GM12878 (cell line): ENCODE results near the gene WDR86. TPM values are rescaled to one million over a fixed set of nuclear protein-coding genes. Genes with fewer than 3 reads are reported as not detected.

Experiments
- ATF7 ChIP-seq: fragments of 450-650 bp; IDR thresholded peaks from 2 replicates; pipeline ENCODE4 v1.6.1; 2016; ENCODE audit warnings: low read depth, mild to moderate bottlenecking
- BRCA1 ChIP-seq: IDR thresholded peaks from 2 replicates; pipeline ENCODE4 v1.6.1; 2011; ENCODE audit warnings: low read depth, low read length, improper control_type of control experiment
- E4F1 ChIP-seq: fragments of 450-650 bp; IDR thresholded peaks from 2 replicates; pipeline ENCODE4 v1.6.1; 2018; ENCODE audit warnings: borderline replicate concordance, mild to moderate bottlenecking; ENCODE audit not compliant: partially characterized antibody
- FOS ChIP-seq: IDR thresholded peaks from 3 replicates; pipeline ENCODE4 v1.6.1; 2011; ENCODE audit warnings: borderline replicate concordance; ENCODE audit not compliant: insufficient read length; ENCODE audit errors: extremely low read depth
- NFXL1 ChIP-seq: fragments of 450-650 bp; IDR thresholded peaks from 2 replicates; pipeline ENCODE4 v1.6.1; 2017; ENCODE audit warnings: antibody characterized with exemption, mild to moderate bottlenecking, borderline replicate concordance
- TARDBP ChIP-seq: IDR thresholded peaks from 2 replicates; pipeline ENCODE4 v1.6.1; 2016; ENCODE audit warnings: borderline replicate concordance
- ZZZ3 ChIP-seq: IDR thresholded peaks from 2 replicates; pipeline ENCODE4 v1.6.1; 2011; ENCODE audit warnings: low read depth; ENCODE audit not compliant: control insufficient read depth, insufficient read length
- polyA plus RNA-seq, 11 experiments: library from polyadenylated mRNA; depleted of rRNA in 4 of 11; unstranded in 6 of 11; stranded (reverse) in 5 of 11; fragments of >200 nt; fragmentation: Nextera tagmentation in 4 of 11; fragmentation: Illumina TruSeq in 1 of 11; extraction: Ambion mirVana in 4 of 11; extraction: Trizol in 1 of 11; gene quantifications; 1 replicate in 1 of 11; 2 replicates in 10 of 11; pipeline versions ENCODE4 v1.2.1 to v1.2.3, GENCODE V29; 2011 to 2016; ENCODE audit warnings: inconsistent platforms in 2 of 11, missing spikeins in 2 of 11, low read depth in 1 of 11
- total RNA-seq, 4 experiments: library from RNA; depleted of rRNA in 3 of 4; stranded (reverse); fragments of >200 nt in 3 of 4; fragmentation: Illumina TruSeq in 1 of 4; extraction: Trizol in 1 of 4; gene quantifications; 2 replicates each; pipeline versions ENCODE4 v1.2.1 to v1.2.3, GENCODE V29; 2013 to 2021
- TF ChIP-seq, protein P1 (sequence below): fragments of 150-350 bp; IDR thresholded peaks from 2 replicates; pipeline ENCODE4 v1.6.1; 2014; ENCODE audit warnings: mild to moderate bottlenecking, low read depth, low read length

Gene WDR86
- total and polyA plus RNA-seq, 10 of the 15 experiments (the other 5 are each of a cell fraction or from before 2014, with no cell fraction given) = 0.05 to 0.19 (median 0.15) TPM; not detected in 7

GRCh38 chr7:151402029-151402835 lies 7.6 kb downstream of the WDR86 start (continued):
- TF ChIP-seq E4F1 (no peak), NFXL1 (no peak), BRCA1 (no peak), FOS (no peak), ATF7 (no peak), TARDBP (no peak), ZZZ3 (no peak)
- TF ChIP-seq, protein P1, sequence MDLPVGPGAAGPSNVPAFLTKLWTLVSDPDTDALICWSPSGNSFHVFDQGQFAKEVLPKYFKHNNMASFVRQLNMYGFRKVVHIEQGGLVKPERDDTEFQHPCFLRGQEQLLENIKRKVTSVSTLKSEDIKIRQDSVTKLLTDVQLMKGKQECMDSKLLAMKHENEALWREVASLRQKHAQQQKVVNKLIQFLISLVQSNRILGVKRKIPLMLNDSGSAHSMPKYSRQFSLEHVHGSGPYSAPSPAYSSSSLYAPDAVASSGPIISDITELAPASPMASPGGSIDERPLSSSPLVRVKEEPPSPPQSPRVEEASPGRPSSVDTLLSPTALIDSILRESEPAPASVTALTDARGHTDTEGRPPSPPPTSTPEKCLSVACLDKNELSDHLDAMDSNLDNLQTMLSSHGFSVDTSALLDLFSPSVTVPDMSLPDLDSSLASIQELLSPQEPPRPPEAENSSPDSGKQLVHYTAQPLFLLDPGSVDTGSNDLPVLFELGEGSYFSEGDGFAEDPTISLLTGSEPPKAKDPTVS = no peak
- TF ChIP-seq, all 136 proteins: peak for 0
